Activated CD4-positive, alpha-beta T cell treated with anti-CD3 and anti-CD28 coated beads for 36 hours (primary cell): ENCODE results near the gene DIAPH1. TPM values are rescaled to one million over a fixed set of nuclear protein-coding genes. Genes with fewer than 3 reads are reported as not detected.

Experiments
- ATAC-seq: fragments of 200-7000 bp; cut with Tn5 transposase; one replicate; pipeline ENCODE4 v1.10.0; 2021; ENCODE audit warnings: mild to moderate bottlenecking, moderate library complexity
- CTCF ChIA-PET: fragments of 350-600 bp; sonication (Branson Sonifier 250); formaldehyde crosslinking; loops from one replicate; lab custom pipeline; 2021; ENCODE audit warnings: antibody characterized with exemption; lab: Charles Lee
- POLR2A ChIA-PET: fragments of 350-600 bp; sonication (Branson Sonifier 250); formaldehyde crosslinking; loops from one replicate; lab custom pipeline; 2021; ENCODE audit warnings: antibody characterized with exemption, inconsistent platforms; lab: Charles Lee
- DNase-seq: peaks from one replicate; pipeline ENCODE4 v3.0.0-alpha.2; 2020
- H3K27ac Mint-ChIP-seq: one replicate; pipeline ENCODE4 v1.8.0; 2021; ENCODE audit warnings: mixed read lengths
- H3K27me3 Mint-ChIP-seq: one replicate; pipeline ENCODE4 v1.8.0; 2021; ENCODE audit warnings: mixed read lengths
- H3K36me3 Mint-ChIP-seq: one replicate; pipeline ENCODE4 v1.8.0; 2021; ENCODE audit warnings: low read depth, mixed read lengths
- H3K4me1 Mint-ChIP-seq: one replicate; pipeline ENCODE4 v1.8.0; 2021; ENCODE audit warnings: mixed read lengths
- H3K4me3 Mint-ChIP-seq: one replicate; pipeline ENCODE4 v1.8.0; 2021; ENCODE audit warnings: mild to moderate bottlenecking, moderate library complexity, mixed read lengths
- H3K9me3 Mint-ChIP-seq: one replicate; pipeline ENCODE4 v1.8.0; 2021; ENCODE audit warnings: low read depth, mixed read lengths
- intact Hi-C, 2 experiments: fragments of 100-400 bp; cut with DNase I in 1 of 2; cut with micrococcal nuclease in 1 of 2; formaldehyde crosslinking; loops; one replicate each; pipeline versions ENCODE4 v1.14.2 to v1.15.1; 2022 to 2024; cut with DNase I, micrococcal nuclease
- total RNA-seq, 2 experiments: library from RNA; stranded (reverse); gene quantifications; one replicate each; pipeline ENCODE4 v1.2.3, GENCODE V29; 2021

Gene DIAPH1
- total RNA-seq, 2 experiments from 2014 or later, result 185 to 212 TPM

DNA sequence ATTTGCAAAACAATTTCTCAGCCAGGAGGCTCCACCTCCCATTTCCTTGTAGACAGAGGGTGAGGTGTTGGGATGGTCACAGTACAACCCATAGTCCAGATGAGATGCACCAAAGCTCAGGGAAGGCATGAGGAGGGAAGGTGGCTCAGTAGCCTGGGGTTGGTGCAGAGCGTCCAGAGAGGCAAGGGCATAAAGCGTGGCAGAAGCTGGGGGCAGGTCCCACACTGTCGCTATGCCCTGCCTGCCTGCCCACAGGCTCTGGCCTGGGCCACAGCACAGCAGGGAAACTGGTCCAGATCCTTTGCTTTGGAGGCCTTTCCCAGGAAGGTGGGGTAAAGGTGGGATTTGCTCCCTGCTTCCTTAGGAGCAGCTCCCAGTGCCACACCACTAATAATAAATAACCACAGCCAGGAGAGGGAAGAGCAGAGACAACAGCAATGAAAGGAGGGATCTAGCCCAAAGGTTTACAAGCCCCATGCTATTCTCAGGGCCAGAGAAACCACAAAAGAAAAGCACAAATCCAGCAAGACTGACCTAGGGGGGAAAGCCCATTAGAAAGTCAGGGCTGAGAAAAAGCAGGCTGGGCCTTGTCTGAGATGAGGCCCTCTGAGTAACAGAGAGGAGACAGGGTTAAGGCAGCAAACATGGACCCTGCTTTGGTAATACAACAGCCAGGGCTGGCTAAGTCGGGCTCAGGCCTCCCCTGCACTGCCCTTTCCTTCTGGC is 102.7 kb downstream of the DIAPH1 start:
- H3K9me3 Mint-ChIP-seq, result no peaks in the 10 kb centered on the region
- POLR2A ChIA-PET, result interaction anchor here (0.6 kb wide), 1 partner anchor 119 kb away, joined by 7 read pairs; no protein-coding TSS in a partner anchor
- no peak overlapping the region for H3K4me3 Mint-ChIP-seq
- intact Hi-C loops, result no loop called here
- H3K27ac Mint-ChIP-seq, result no peak overlapping the region
- peaks cover 58% of the 10 kb centered on the region for H3K36me3 Mint-ChIP-seq
- CTCF ChIA-PET, result interaction anchor here (0.6 to 7.9 kb wide), 9 partner anchors 8 to 881 kb away, joined by 3 to 101 read pairs (median 4); partner anchors contain the start of genes PCDHGA10, PCDHGA12 and PCDHGB6
- peaks cover 34% of the 10 kb centered on the region for H3K4me1 Mint-ChIP-seq
- ATAC-seq, result no peak
- no peaks in the 10 kb centered on the region for H3K27me3 Mint-ChIP-seq
- DNase-seq, result no peak

DNA sequence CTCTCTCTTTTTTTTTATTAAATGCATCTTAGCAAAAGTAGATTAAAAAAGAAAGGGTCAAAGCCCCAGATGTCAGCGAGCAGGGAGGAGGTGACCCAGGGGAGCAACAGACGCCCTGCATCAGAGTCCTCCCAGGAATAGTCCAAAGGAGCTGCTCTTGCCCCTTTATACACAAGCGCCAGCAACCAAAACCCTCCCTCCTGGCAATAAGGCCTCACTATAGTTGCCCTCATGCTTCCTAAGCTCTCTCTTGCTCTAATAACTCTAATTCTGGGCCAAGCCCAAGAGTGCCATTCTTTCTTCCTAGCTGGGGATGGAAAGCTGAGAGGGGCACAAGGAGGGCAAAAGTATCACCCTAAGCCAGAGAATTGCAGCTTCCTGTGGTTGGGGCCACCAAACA is 103.7 kb downstream of the DIAPH1 start:
- Mint-ChIP-seq H3K27me3 (no peaks in the 10 kb centered on the region), H3K4me1 (peaks cover 28% of the 10 kb centered on the region), H3K4me3 (no peak overlapping the region), H3K9me3 (no peaks in the 10 kb centered on the region), H3K27ac (no peak overlapping the region), H3K36me3 (peaks cover 52% of the 10 kb centered on the region)
- no peak for DNase-seq
- no peak for ATAC-seq
- ChIA-PET POLR2A (interaction anchor here (0.6 kb wide), 1 partner anchor 127 kb away, joined by 3 read pairs; the partner anchor contains the start of gene PCDHGB4), CTCF (interaction anchor here (0.5 to 7.9 kb wide), 13 partner anchors 9 to 1168 kb away, joined by 3 to 101 read pairs (median 4); partner anchors contain the start of genes PCDHGA10, PCDHGA11, PCDHGA12 and PCDHGB6)
- intact Hi-C loops, result no loop called here

DNA sequence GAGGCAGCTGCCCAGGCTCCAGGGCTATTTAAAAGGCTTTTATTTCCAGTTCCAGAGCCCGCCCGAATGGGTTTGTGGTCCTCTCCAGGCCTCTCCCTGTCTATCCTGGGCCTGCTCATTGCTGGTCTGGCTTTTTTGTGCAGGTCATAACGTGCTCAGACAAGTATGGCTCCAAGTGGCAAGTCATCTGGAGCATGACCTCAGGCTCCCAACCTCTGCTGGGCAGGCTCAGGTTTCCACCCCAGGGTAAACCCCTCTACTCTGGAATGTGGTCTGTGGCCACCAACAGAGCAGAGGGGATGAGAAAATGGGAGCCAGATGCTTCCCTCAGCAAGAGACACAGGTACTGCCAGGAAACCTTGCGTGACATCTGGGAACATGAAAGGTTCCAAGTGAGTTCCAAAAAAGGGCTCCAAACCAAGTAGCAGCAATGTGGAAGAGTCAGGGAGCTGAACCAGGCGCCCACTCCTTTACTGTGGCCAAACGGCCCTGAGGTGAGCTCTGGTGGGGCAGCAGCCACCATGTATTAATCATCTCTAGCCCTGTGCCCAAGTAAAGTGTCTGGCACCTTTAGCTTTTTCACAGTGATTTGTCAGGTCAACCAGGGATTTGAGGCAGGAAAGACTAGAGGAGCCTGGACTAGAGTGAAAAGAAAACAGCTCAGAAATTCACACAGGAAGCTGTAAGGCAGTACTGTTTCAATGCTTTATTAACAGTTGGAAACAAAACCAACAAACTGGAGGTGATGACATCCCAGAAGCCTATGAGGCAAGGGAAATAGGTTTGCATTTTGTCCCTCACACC is 104.3 kb downstream of the DIAPH1 start:
- POLR2A ChIA-PET, result interaction anchor here (0.6 kb wide), 1 partner anchor 127 kb away, joined by 3 read pairs; the partner anchor contains the start of gene PCDHGB4
- H3K4me3 Mint-ChIP-seq, result no peak overlapping the region
- peak overlapping the region; percentile 48 for H3K27ac Mint-ChIP-seq
- intact Hi-C loops, result loop anchor here in 1 of 2 experiments (5.0 kb wide), 1 partner anchor 37 kb away; the partner anchor contains the start of gene PCDHGC3
- H3K36me3 Mint-ChIP-seq, result peaks cover 45% of the 10 kb centered on the region
- H3K9me3 Mint-ChIP-seq, result no peaks in the 10 kb centered on the region
- H3K4me1 Mint-ChIP-seq, result peaks cover 31% of the 10 kb centered on the region
- CTCF ChIA-PET, result interaction anchor here (0.5 to 7.9 kb wide), 20 partner anchors 10 to 1167 kb away, joined by 3 to 101 read pairs (median 4); partner anchors contain the start of genes PCDHB14, PCDHGA10, PCDHGA11 and PCDHGA12
- ATAC-seq (peak; percentile 13), DNase-seq (peak; percentile 30)
- H3K27me3 Mint-ChIP-seq, result no peaks in the 10 kb centered on the region

DNA sequence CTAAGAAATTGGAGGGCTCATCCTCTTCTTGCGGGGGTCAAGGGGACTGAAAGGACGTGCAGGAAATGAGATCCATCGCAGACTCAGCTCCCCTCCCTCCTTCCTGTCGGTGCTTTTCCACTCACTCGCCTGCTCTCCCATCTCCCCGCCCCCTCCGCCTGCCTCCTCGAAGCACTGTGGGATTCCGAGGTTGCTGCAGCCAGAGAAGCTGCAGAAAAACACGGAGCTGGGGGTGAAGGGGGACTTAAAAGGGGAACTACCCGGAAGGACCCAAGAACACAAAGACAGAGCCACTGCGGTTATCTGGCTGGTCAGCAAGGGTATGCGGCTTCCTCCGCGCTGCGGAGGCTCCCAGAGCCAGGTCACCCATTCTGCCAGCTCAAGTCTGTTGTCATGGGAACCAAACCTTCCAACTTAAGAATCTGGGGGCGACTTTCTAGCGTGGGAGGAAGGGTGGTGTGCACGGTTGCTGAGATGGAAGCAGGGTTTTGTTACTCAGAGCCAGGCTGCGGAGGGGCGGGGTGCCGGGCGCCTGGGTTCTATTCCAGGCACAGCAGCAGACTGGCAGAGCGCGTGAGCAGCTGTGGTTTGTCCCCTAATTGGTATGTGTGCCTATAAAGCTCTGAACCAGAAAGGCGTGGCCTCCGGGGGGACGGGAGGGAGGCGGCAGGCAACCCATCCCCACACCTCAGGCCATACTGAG is 105.0 kb downstream of the DIAPH1 start:
- intact Hi-C loops, result loop anchor here (2.0 to 5.0 kb wide), 4 partner anchors 36 to 193 kb away; partner anchors contain the start of genes PCDHGA10 (in 1 of the 2), PCDHGA11 (in 1 of the 2), PCDHGC3 (in 1 of the 2) and TAF7 (in 1 of the 2)
- POLR2A ChIA-PET, result interaction anchor here (0.6 kb wide), 1 partner anchor 168 kb away, joined by 3 read pairs; no protein-coding TSS in a partner anchor
- Mint-ChIP-seq H3K27ac (peak overlapping the region; percentile 71), H3K9me3 (no peaks in the 10 kb centered on the region), H3K4me3 (peak overlapping the region; percentile 75), H3K36me3 (peaks cover 38% of the 10 kb centered on the region), H3K27me3 (no peaks in the 10 kb centered on the region), H3K4me1 (peaks cover 38% of the 10 kb centered on the region)
- ATAC-seq (peak; percentile 59), DNase-seq (peak; percentile 83)
- CTCF ChIA-PET, result interaction anchor here (0.6 to 7.9 kb wide), 21 partner anchors 11 to 292 kb away, joined by 3 to 101 read pairs (median 5); partner anchors contain the start of genes PCDHB14, PCDHGA10, PCDHGA12 and PCDHGB6

DNA sequence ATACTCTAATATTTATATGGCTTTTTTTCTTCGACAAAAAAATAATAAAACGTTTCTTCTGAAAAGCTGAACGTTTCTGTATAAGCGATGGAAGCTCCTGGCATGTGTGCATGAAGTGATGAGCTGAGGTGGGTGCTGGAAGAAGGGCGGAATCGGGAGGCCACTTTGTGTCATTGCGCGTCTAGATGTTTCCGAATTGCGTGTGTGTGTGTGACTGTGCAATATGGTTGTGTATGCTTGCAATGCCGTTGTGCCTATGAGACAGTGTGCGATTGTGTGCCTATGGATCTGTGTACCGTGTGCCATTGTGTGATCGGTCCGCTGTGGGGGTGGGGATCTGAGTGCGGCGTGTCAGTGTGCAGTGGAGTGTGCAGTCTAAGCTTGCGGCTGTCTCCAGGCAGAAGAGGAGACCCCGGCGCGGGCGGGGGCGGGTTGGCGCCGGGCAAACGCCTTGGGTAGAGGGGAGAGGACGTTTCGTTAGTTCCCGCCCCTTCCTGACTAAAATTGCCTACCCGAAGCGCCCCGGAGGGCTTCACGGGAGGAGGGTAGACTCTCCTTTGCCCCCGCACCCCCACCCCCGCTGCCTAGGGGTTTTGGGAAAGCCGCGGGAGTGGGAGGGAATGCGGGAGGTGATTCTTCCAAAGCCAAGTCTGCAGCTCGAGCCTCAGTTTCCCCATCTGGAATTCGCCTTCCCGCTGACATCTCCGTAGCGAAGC is 105.7 kb downstream of the DIAPH1 start:
- peak overlapping the region; percentile 86 for H3K27ac Mint-ChIP-seq
- peaks cover 33% of the 10 kb centered on the region for H3K36me3 Mint-ChIP-seq
- no peaks in the 10 kb centered on the region for H3K9me3 Mint-ChIP-seq
- intact Hi-C loops, result loop anchor here (1.0 to 5.0 kb wide), 6 partner anchors 36 to 192 kb away; partner anchors contain the start of genes PCDHGC3 (in 2 of the 2), PCDHGA10 (in 1 of the 2), PCDHGA11 (in 1 of the 2) and TAF7 (in 1 of the 2)
- peaks cover 38% of the 10 kb centered on the region for H3K4me1 Mint-ChIP-seq
- DNase-seq (peak; percentile 72), ATAC-seq (peak; percentile 64)
- H3K4me3 Mint-ChIP-seq, result peak overlapping the region; percentile 75
- CTCF ChIA-PET, result interaction anchor here (0.6 to 7.9 kb wide), 32 partner anchors 11 to 291 kb away, joined by 3 to 101 read pairs (median 4); partner anchors contain the start of genes PCDHB14, PCDHGA10, PCDHGA11 and PCDHGA12
- POLR2A ChIA-PET, result interaction anchor here (0.6 kb wide), 1 partner anchor 168 kb away, joined by 3 read pairs; no protein-coding TSS in a partner anchor
- no peaks in the 10 kb centered on the region for H3K27me3 Mint-ChIP-seq

DNA sequence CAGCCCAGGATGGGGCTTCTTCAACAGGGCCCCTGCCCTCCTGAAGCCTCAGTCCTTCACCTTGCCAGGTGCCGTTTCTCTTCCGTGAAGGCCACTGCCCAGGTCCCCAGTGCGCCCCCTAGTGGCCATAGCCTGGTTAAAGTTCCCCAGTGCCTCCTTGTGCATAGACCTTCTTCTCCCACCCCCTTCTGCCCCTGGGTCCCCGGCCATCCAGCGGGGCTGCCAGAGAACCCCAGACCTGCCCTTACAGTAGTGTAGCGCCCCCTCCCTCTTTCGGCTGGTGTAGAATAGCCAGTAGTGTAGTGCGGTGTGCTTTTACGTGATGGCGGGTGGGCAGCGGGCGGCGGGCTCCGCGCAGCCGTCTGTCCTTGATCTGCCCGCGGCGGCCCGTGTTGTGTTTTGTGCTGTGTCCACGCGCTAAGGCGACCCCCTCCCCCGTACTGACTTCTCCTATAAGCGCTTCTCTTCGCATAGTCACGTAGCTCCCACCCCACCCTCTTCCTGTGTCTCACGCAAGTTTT is 106.3 kb downstream of the DIAPH1 start:
- Mint-ChIP-seq H3K4me3 (peak overlapping the region; percentile 75), H3K27ac (peak overlapping the region; percentile 86), H3K27me3 (no peaks in the 10 kb centered on the region), H3K4me1 (peaks cover 38% of the 10 kb centered on the region), H3K9me3 (no peaks in the 10 kb centered on the region), H3K36me3 (peaks cover 27% of the 10 kb centered on the region)
- POLR2A ChIA-PET, result no interaction called here
- CTCF ChIA-PET, result interaction anchor here (0.6 to 7.9 kb wide), 28 partner anchors 10 to 289 kb away, joined by 3 to 101 read pairs (median 5); partner anchors contain the start of genes PCDHB14, PCDHGA10, PCDHGA11 and PCDHGA12
- intact Hi-C loops, result loop anchor here (1.0 to 5.0 kb wide), 6 partner anchors 35 to 192 kb away; partner anchors contain the start of genes PCDHGC3 (in 2 of the 2), PCDHGA10 (in 1 of the 2), PCDHGA11 (in 1 of the 2) and TAF7 (in 1 of the 2)
- peak; percentile 17 for ATAC-seq
- DNase-seq, result peak; percentile 93

DNA sequence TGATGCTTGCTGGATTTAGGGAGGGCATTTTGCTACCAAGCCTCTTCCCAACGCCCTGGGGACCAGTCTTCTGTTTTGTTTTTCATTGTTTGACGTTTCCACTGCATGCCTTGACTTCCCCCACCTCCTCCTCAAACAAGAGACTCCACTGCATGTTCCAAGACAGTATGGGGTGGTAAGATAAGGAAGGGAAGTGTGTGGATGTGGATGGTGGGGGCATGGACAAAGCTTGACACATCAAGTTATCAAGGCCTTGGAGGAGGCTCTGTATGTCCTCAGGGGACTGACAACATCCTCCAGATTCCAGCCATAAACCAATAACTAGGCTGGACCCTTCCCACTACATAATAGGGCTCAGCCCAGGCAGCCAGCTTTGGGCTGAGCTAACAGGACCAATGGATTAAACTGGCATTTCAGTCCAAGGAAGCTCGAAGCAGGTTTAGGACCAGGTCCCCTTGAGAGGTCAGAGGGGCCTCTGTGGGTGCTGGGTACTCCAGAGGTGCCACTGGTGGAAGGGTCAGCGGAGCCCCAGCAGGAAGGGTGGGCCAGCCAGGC is 107.0 kb downstream of the DIAPH1 start:
- POLR2A ChIA-PET, result no interaction called here
- no peak for ATAC-seq

DNA sequence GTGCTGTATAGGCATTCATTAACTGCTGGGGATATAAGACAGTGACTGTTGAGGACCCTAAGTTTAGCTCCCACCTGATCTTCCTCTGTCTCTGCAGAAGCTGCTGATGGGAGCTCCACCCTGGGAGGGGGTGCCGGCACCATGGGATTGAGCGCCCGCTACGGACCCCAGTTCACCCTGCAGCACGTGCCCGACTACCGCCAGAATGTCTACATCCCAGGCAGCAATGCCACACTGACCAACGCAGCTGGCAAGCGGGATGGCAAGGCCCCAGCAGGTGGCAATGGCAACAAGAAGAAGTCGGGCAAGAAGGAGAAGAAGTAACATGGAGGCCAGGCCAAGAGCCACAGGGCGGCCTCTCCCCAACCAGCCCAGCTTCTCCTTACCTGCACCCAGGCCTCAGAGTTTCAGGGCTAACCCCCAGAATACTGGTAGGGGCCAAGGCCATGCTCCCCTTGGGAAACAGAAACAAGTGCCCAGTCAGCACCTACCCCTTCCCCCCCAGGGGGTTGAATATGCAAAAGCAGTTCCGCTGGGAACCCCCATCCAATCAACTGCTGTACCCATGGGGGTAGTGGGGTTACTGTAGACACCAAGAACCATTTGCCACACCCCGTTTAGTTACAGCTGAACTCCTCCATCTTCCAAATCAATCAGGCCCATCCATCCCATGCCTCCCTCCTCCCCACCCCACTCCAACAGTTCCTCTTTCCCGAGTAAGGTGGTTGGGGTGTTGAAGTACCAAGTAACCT is 107.8 kb downstream of the DIAPH1 start:
- DNase-seq (no peak), ATAC-seq (no peak)
- ChIA-PET CTCF (interaction anchor here (0.6 to 7.9 kb wide), 13 partner anchors 13 to 266 kb away, joined by 3 to 101 read pairs (median 5); partner anchors contain the start of genes PCDHB15, PCDHGA1, PCDHGA10 and PCDHGA11), POLR2A (no interaction called here)
- no peaks in the 10 kb centered on the region for H3K9me3 Mint-ChIP-seq
- H3K4me3 Mint-ChIP-seq, result no peak overlapping the region
- no peaks in the 10 kb centered on the region for H3K27me3 Mint-ChIP-seq
- H3K36me3 Mint-ChIP-seq, result peaks cover 13% of the 10 kb centered on the region
- H3K4me1 Mint-ChIP-seq, result peaks cover 38% of the 10 kb centered on the region
- intact Hi-C loops, result loop anchor here in 1 of 2 experiments (5.0 kb wide), 1 partner anchor 34 kb away; the partner anchor contains the start of gene PCDHGC3
- no peak overlapping the region for H3K27ac Mint-ChIP-seq

More for the DNA sequence above, 107.0 kb downstream of the DIAPH1 start:
- CTCF ChIA-PET, result interaction anchor here (0.6 to 7.9 kb wide), 11 partner anchors 10 to 181 kb away, joined by 3 to 101 read pairs (median 8); partner anchors contain the start of genes PCDHGA1, PCDHGA10, PCDHGA11 and PCDHGB3
- Mint-ChIP-seq H3K27me3 (no peaks in the 10 kb centered on the region), H3K4me1 (peaks cover 38% of the 10 kb centered on the region), H3K4me3 (no peak overlapping the region), H3K27ac (no peak overlapping the region), H3K36me3 (peaks cover 21% of the 10 kb centered on the region), H3K9me3 (no peaks in the 10 kb centered on the region)
- DNase-seq, result no peak
- intact Hi-C loops, result loop anchor here (1.0 to 5.0 kb wide), 6 partner anchors 35 to 191 kb away; partner anchors contain the start of genes PCDHGC3 (in 2 of the 2), PCDHGA10 (in 1 of the 2), PCDHGA11 (in 1 of the 2) and TAF7 (in 1 of the 2)
